ENCODE results near the gene TATDN3. TPM values are rescaled to one million over a fixed set of nuclear protein-coding genes. Genes with fewer than 3 reads are reported as not detected.

The TATDN3 gene
- total RNA-seq, 2 experiments from 2014 or later: 35.4 to 52.5 TPM

DNA sequence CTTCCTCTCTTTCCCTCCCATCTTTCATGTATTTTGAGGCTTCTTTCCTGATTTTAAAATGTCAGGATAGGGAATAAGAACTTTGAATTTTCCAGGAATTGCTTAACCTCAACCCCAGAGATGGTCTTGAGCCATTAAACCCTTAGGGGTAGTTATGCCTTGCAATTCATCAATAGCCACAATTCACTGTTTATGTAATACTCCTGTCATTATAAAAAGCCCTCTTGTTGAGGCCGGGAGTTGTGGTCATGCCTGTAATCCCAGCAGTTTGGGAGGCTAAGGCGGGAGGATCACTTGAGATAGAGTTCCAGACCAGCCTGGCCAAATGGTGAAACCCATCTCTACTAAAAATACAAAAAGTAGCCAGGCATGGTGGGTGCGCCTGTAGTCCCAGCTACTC lies 31.3 kb downstream of the TATDN3 start:
- Histone ChIP-seq H3K27ac (ENCODE audit: low read depth, low read length, poor library complexity, severe bottlenecking) (no peak overlapping the region), H3K79me2 (ENCODE audit: insufficient read depth, low read depth, low read length) (no peaks in the 10 kb centered on the region), H3K4me3 (ENCODE audit: low read depth, low read length, poor library complexity, severe bottlenecking) (no peak overlapping the region), H2AFZ (ENCODE audit: low read length) (no peak overlapping the region), H3K9me2 (ENCODE audit: insufficient read depth, low read length) (no peaks in the 10 kb centered on the region), H4K20me1 (ENCODE audit: insufficient read depth, low read length) (no peaks in the 10 kb centered on the region), H3K36me3 (ENCODE audit: insufficient read depth, low read length) (no peaks in the 10 kb centered on the region), H3K4me2 (ENCODE audit: low read length) (no peak overlapping the region), H3K9me3 (ENCODE audit: low read length) (peaks cover 14% of the 10 kb centered on the region; the same call in 1 of the 2 replicates), H3K4me1 (ENCODE audit: insufficient read depth, low read length, poor library complexity, severe bottlenecking) (peaks cover 17% of the 10 kb centered on the region)
- intact Hi-C loops (cut with micrococcal nuclease; ENCODE audit: unreplicated experiment): no loop called here
- DNase-seq (ENCODE audit: low spot score): no peak
- no TSS peak for BruUV-seq (replicated peaks)
- ChIA-PET CTCF (ENCODE audit: unreplicated experiment) (no interaction called here), POLR2A (interaction anchor here (0.6 kb wide), 1 partner anchor 13 kb away, joined by 4 read pairs; no protein-coding TSS in a partner anchor)
- TF ChIP-seq, protein P1, sequence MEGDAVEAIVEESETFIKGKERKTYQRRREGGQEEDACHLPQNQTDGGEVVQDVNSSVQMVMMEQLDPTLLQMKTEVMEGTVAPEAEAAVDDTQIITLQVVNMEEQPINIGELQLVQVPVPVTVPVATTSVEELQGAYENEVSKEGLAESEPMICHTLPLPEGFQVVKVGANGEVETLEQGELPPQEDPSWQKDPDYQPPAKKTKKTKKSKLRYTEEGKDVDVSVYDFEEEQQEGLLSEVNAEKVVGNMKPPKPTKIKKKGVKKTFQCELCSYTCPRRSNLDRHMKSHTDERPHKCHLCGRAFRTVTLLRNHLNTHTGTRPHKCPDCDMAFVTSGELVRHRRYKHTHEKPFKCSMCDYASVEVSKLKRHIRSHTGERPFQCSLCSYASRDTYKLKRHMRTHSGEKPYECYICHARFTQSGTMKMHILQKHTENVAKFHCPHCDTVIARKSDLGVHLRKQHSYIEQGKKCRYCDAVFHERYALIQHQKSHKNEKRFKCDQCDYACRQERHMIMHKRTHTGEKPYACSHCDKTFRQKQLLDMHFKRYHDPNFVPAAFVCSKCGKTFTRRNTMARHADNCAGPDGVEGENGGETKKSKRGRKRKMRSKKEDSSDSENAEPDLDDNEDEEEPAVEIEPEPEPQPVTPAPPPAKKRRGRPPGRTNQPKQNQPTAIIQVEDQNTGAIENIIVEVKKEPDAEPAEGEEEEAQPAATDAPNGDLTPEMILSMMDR (conservative IDR thresholded peaks at IDR 0.05; ENCODE audit: low read length): no peak
- no peak for TF ChIP-seq EZH2phosphoT487 (IDR thresholded peaks at IDR 0.05; ENCODE audit: borderline replicate concordance, low read depth, low read length)

DNA sequence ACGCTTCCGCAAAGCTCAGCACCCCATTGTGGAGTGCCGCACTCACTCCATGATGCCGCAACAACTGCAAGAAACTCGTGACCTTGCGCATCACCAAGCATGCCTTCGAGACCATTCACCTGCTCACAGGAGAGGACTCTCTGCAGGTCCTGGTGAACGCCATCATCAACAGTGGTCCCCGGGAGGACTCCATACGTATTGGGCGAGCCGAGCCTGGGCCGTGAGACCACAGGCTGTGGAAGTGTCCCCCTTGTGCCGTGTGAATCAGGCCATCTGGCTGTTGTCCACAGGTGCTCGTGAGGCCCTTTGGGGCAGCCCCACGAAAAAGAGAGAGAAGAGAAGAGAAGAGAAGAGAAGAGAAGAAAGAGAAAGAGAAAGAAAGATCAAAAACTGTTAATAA lies 32.5 kb downstream of the TATDN3 start:
- Histone ChIP-seq H2AFZ (ENCODE audit: low read length) (no peak overlapping the region), H3K4me1 (ENCODE audit: insufficient read depth, low read length, poor library complexity, severe bottlenecking) (peaks cover 15% of the 10 kb centered on the region), H3K36me3 (ENCODE audit: insufficient read depth, low read length) (no peaks in the 10 kb centered on the region), H3K79me2 (ENCODE audit: insufficient read depth, low read depth, low read length) (no peaks in the 10 kb centered on the region), H3K4me3 (ENCODE audit: low read depth, low read length, poor library complexity, severe bottlenecking) (no peak overlapping the region), H3K4me2 (ENCODE audit: low read length) (no peak overlapping the region), H4K20me1 (ENCODE audit: insufficient read depth, low read length) (no peaks in the 10 kb centered on the region), H3K9me2 (ENCODE audit: insufficient read depth, low read length) (no peaks in the 10 kb centered on the region), H3K27ac (ENCODE audit: low read depth, low read length, poor library complexity, severe bottlenecking) (no peak overlapping the region), H3K9me3 (ENCODE audit: low read length) (peaks cover 14% of the 10 kb centered on the region; the same call in 1 of the 2 replicates)
- no TSS peak for BruUV-seq (replicated peaks)
- DNase-seq (ENCODE audit: low spot score): no peak
- POLR2A ChIA-PET: interaction anchor here (0.7 to 0.8 kb wide), 3 partner anchors 412 to 1437 kb away, joined by 3 to 6 read pairs (median 5); no protein-coding TSS in a partner anchor
- CTCF ChIA-PET (ENCODE audit: unreplicated experiment): no interaction called here
- TF ChIP-seq, protein P1 (conservative IDR thresholded peaks at IDR 0.05; ENCODE audit: low read length): no peak
- no peak for TF ChIP-seq EZH2phosphoT487 (IDR thresholded peaks at IDR 0.05; ENCODE audit: borderline replicate concordance, low read depth, low read length)
- intact Hi-C loops (cut with micrococcal nuclease; ENCODE audit: unreplicated experiment): no loop called here

DNA sequence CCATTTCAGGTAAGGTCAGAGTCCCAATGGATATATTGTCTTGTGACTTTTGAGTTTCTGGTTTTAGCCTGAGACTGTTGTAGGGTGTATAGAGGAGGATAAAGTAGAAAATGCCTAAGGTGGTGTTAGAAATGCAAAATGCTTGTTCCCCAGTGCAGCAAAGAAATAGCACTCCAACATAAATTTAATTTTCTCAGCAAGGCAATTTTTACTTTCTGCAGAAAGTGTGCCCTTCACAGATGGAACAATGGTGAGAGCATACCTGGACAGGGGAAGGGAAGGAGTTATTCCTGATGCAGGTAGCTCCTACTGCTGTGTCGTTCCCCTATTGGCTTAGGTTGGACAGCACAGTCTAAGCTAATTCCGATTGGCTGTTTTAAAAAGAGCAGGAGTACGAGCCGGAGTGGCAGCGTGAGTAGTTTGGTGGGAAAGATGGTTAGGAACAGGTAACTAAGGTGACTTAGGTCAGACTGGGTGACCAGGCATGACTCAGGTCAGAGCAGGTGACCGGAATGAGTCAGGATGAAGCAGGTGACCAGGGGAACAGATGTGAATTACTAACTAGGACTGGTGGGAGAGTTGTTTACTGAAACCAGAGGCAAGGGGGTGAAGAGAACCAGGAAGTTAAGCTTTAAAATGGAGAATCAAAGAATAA lies 34.2 kb downstream of the TATDN3 start:
- ChIA-PET POLR2A (no interaction called here), CTCF (ENCODE audit: unreplicated experiment) (no interaction called here)
- H3K9me2 ChIP-seq (ENCODE audit: insufficient read depth, low read length): no peaks in the 10 kb centered on the region
- no peaks in the 10 kb centered on the region for H3K36me3 ChIP-seq (ENCODE audit: insufficient read depth, low read length)
- no peaks in the 10 kb centered on the region for H4K20me1 ChIP-seq (ENCODE audit: insufficient read depth, low read length)
- H3K4me3 ChIP-seq (ENCODE audit: low read depth, low read length, poor library complexity, severe bottlenecking): no peak overlapping the region
- peaks cover 14% of the 10 kb centered on the region; the same call in 1 of the 2 replicates for H3K9me3 ChIP-seq (ENCODE audit: low read length)
- no TSS peak for BruUV-seq (replicated peaks)
- H3K79me2 ChIP-seq (ENCODE audit: insufficient read depth, low read depth, low read length): no peaks in the 10 kb centered on the region
- H3K4me2 ChIP-seq (ENCODE audit: low read length): no peak overlapping the region
- TF ChIP-seq EZH2phosphoT487 (IDR thresholded peaks at IDR 0.05; ENCODE audit: borderline replicate concordance, low read depth, low read length): no peak
- TF ChIP-seq, protein P1 (conservative IDR thresholded peaks at IDR 0.05; ENCODE audit: low read length): no peak
- DNase-seq (ENCODE audit: low spot score): no peak
- H3K27ac ChIP-seq (ENCODE audit: low read depth, low read length, poor library complexity, severe bottlenecking): no peak overlapping the region
- intact Hi-C loops (cut with micrococcal nuclease; ENCODE audit: unreplicated experiment): no loop called here
- H2AFZ ChIP-seq (ENCODE audit: low read length): no peak overlapping the region
- H3K4me1 ChIP-seq (ENCODE audit: insufficient read depth, low read length, poor library complexity, severe bottlenecking): no peaks in the 10 kb centered on the region

Data from OCI-LY7 (cell line).